Measurements from ENCODE around the gene CDC34. TPM values are rescaled to one million over a fixed set of nuclear protein-coding genes. Genes with fewer than 3 reads are reported as not detected.
A peak's percentile ranks its signal among the peaks of the same experiment; 100 is the strongest.

Gene CDC34
- total and polyA plus RNA-seq, 9 of the 15 experiments (the other 6 are each of a cell fraction or from before 2014, with no cell fraction given): 0.80 to 203 (median 65.5) TPM

GRCh38 chr19:541699-542098 is 10.1 kb downstream of the CDC34 start:
- H3K9me3 ChIP-seq (replicated peaks; ENCODE audit: control insufficient read depth, insufficient read depth, low read depth, low read length): no peaks in the 10 kb centered on the region
- BruUV-seq (replicated peaks): TSS peak; percentile 59
- ChIA-PET POLR2A (interaction anchor here (0.6 to 1.5 kb wide), 6 partner anchors 9 to 33 kb away, joined by 3 to 12 read pairs (median 4); partner anchors contain the start of gene CDC34), CTCF (ENCODE audit: low intra/inter-chr PET ratio) (no interaction called here)
- no peaks in the 10 kb centered on the region; the same call in 1 of the 2 replicates for H4K20me1 ChIP-seq (replicated peaks; ENCODE audit: control insufficient read depth, insufficient read depth, low read length)
- no peak overlapping the region for H2AFZ ChIP-seq (ENCODE audit: low read depth, low read length)
- intact Hi-C loops (cut with micrococcal nuclease) (no loop called here), in situ Hi-C loops (cut with MboI) (no loop called here)
- H3K4me2 ChIP-seq (ENCODE audit: insufficient read depth, low read length): no peak overlapping the region
- WGBS (ENCODE audit: insufficient coverage, low coverage, missing lambda C conversion rate): 92% methylated on average over 15 of the region's 26 CpGs
- no peak for ATAC-seq
- FAIRE-seq: no peak
- H3K4me3 ChIP-seq: no peak overlapping the region
- no peak overlapping the region for H3K9ac ChIP-seq (ENCODE audit: insufficient read depth in 1 of 2, low read depth in 2 of 2, low read length in 2 of 2)
- no peak for DNase-seq (ENCODE audit: extremely low read depth in 1 of 4, low spot score in 3 of 4)
- no peaks in the 10 kb centered on the region for H3K27me3 ChIP-seq (ENCODE audit: control insufficient read depth in 2 of 2, insufficient read depth in 2 of 2, low read length in 2 of 2)
- H3K27ac ChIP-seq (ENCODE audit: extremely low read depth, low read depth, low read length): no peak overlapping the region
- H3K9me1 ChIP-seq (ENCODE audit: control insufficient read depth, insufficient read depth, low read length): no peaks in the 10 kb centered on the region
- no peak for TF ChIP-seq POU5F1 (IDR thresholded peaks at IDR 0.05; ENCODE audit: borderline replicate concordance, low read depth, low read length, partially characterized antibody)
- TF ChIP-seq RBFOX2 (IDR thresholded peaks at IDR 0.05; ENCODE audit: low read depth, low read length): peak; percentile 30; the same call in 1 of the 2 replicates
- no peaks in the 10 kb centered on the region; the same call in 2 of the 3 replicates for H3K79me2 ChIP-seq (ENCODE audit: control insufficient read depth, insufficient read depth, low read length)
- H3K4me1 ChIP-seq (replicated peaks in 1 of 2; ENCODE audit: control insufficient read depth in 2 of 2, insufficient read depth in 2 of 2, low read length in 2 of 2): peaks cover 8 to 46% of the 10 kb centered on the region in 2 experiments
- H3K36me3 ChIP-seq (ENCODE audit: control insufficient read depth, insufficient read depth, low read length): peaks cover 49% of the 10 kb centered on the region; the same call in 2 of the 3 replicates

GRCh38 chr19:542173-542866 is 10.8 kb downstream of the CDC34 start:
- no peaks in the 10 kb centered on the region for H3K27me3 ChIP-seq (ENCODE audit: control insufficient read depth in 2 of 2, insufficient read depth in 2 of 2, low read length in 2 of 2)
- H4K20me1 ChIP-seq (replicated peaks; ENCODE audit: control insufficient read depth, insufficient read depth, low read length): no peaks in the 10 kb centered on the region; the same call in 1 of the 2 replicates
- no peaks in the 10 kb centered on the region for H3K79me2 ChIP-seq (ENCODE audit: control insufficient read depth, insufficient read depth, low read length)
- no peak overlapping the region for H3K4me3 ChIP-seq
- intact Hi-C loops (cut with micrococcal nuclease): no loop called here
- POLR2A ChIA-PET: interaction anchor here (0.6 to 1.5 kb wide), 8 partner anchors 9 to 931 kb away, joined by 3 to 12 read pairs (median 3); partner anchors contain the start of gene CDC34
- H2AFZ ChIP-seq (ENCODE audit: low read depth, low read length): no peak overlapping the region
- H3K4me1 ChIP-seq (replicated peaks in 1 of 2; ENCODE audit: control insufficient read depth in 2 of 2, insufficient read depth in 2 of 2, low read length in 2 of 2): peaks cover 8 to 45% of the 10 kb centered on the region in 2 experiments
- FAIRE-seq (no peak), ATAC-seq (peak; percentile 12), DNase-seq (ENCODE audit: extremely low read depth in 1 of 4, low spot score in 3 of 4) (no peak)
- CTCF ChIA-PET (ENCODE audit: low intra/inter-chr PET ratio): no interaction called here
- in situ Hi-C loops (cut with MboI): no loop called here
- peaks cover 44% of the 10 kb centered on the region; the same call in 2 of the 3 replicates for H3K36me3 ChIP-seq (ENCODE audit: control insufficient read depth, insufficient read depth, low read length)
- peak overlapping the region in 1 of 2 experiments; percentile 17; a peak in 1 of 4 replicates for H3K9ac ChIP-seq (ENCODE audit: insufficient read depth in 1 of 2, low read depth in 2 of 2, low read length in 2 of 2)
- H3K9me3 ChIP-seq (replicated peaks; ENCODE audit: control insufficient read depth, insufficient read depth, low read depth, low read length): no peaks in the 10 kb centered on the region
- no TSS peak for BruUV-seq (replicated peaks)
- no peak overlapping the region for H3K4me2 ChIP-seq (ENCODE audit: insufficient read depth, low read length)
- WGBS (ENCODE audit: insufficient coverage, low coverage, missing lambda C conversion rate): 89% methylated on average over 26 of the region's 34 CpGs
- no peaks in the 10 kb centered on the region for H3K9me1 ChIP-seq (ENCODE audit: control insufficient read depth, insufficient read depth, low read length)
- H3K27ac ChIP-seq (ENCODE audit: extremely low read depth, low read depth, low read length): no peak overlapping the region
- no peak for TF ChIP-seq GATAD2B (IDR thresholded peaks at IDR 0.05; ENCODE audit: borderline replicate concordance)
- TF ChIP-seq, protein P1, sequence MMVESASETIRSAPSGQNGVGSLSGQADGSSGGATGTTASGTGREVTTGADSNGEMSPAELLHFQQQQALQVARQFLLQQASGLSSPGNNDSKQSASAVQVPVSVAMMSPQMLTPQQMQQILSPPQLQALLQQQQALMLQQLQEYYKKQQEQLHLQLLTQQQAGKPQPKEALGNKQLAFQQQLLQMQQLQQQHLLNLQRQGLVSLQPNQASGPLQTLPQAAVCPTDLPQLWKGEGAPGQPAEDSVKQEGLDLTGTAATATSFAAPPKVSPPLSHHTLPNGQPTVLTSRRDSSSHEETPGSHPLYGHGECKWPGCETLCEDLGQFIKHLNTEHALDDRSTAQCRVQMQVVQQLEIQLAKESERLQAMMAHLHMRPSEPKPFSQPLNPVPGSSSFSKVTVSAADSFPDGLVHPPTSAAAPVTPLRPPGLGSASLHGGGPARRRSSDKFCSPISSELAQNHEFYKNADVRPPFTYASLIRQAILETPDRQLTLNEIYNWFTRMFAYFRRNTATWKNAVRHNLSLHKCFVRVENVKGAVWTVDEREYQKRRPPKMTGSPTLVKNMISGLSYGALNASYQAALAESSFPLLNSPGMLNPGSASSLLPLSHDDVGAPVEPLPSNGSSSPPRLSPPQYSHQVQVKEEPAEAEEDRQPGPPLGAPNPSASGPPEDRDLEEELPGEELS (CRISPR knock-in tag; IDR thresholded peaks at IDR 0.05; ENCODE audit: borderline replicate concordance): no peak
- TF ChIP-seq, protein P2, sequence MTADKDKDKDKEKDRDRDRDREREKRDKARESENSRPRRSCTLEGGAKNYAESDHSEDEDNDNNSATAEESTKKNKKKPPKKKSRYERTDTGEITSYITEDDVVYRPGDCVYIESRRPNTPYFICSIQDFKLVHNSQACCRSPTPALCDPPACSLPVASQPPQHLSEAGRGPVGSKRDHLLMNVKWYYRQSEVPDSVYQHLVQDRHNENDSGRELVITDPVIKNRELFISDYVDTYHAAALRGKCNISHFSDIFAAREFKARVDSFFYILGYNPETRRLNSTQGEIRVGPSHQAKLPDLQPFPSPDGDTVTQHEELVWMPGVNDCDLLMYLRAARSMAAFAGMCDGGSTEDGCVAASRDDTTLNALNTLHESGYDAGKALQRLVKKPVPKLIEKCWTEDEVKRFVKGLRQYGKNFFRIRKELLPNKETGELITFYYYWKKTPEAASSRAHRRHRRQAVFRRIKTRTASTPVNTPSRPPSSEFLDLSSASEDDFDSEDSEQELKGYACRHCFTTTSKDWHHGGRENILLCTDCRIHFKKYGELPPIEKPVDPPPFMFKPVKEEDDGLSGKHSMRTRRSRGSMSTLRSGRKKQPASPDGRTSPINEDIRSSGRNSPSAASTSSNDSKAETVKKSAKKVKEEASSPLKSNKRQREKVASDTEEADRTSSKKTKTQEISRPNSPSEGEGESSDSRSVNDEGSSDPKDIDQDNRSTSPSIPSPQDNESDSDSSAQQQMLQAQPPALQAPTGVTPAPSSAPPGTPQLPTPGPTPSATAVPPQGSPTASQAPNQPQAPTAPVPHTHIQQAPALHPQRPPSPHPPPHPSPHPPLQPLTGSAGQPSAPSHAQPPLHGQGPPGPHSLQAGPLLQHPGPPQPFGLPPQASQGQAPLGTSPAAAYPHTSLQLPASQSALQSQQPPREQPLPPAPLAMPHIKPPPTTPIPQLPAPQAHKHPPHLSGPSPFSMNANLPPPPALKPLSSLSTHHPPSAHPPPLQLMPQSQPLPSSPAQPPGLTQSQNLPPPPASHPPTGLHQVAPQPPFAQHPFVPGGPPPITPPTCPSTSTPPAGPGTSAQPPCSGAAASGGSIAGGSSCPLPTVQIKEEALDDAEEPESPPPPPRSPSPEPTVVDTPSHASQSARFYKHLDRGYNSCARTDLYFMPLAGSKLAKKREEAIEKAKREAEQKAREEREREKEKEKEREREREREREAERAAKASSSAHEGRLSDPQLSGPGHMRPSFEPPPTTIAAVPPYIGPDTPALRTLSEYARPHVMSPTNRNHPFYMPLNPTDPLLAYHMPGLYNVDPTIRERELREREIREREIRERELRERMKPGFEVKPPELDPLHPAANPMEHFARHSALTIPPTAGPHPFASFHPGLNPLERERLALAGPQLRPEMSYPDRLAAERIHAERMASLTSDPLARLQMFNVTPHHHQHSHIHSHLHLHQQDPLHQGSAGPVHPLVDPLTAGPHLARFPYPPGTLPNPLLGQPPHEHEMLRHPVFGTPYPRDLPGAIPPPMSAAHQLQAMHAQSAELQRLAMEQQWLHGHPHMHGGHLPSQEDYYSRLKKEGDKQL (CRISPR knock-in tag; IDR thresholded peaks at IDR 0.05; ENCODE audit: borderline replicate concordance): no peak

All from K562 (cell line).